HG03103 (cell line): Measurements from ENCODE around the gene SERPING1.

Source experiments
- ATAC-seq: cut with Tn5 transposase; IDR thresholded peaks from one replicate; pipeline ENCODE4 v1.9.1; 2021; ENCODE audit warnings: low read depth; ENCODE audit not compliant: unreplicated experiment

Gene SERPING1

GRCh38 chr11:57596266-57596885 lies 1.1 kb upstream of the SERPING1 start:
- no peak for ATAC-seq

GRCh38 chr11:57597916-57598830 lies 688 bp downstream of the SERPING1 start:
- no peak for ATAC-seq

DNA sequence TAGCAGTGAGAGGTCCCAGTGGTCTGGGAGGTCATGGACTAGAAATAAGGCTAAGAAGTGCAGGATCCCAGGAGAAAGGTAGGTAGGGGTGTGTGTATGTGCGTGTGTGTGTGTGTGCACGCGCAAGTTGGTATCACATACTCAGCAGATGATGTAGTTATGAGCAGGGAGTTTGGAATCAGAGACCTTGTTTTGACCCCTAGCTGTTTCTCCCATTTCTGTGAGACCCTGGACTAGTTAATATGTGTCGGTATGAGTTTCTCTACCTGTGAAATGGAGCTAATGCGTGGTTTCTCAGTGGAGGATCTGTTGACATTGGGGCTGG lies 1.3 kb downstream of the SERPING1 start:
- no peak for ATAC-seq

- ATAC-seq: no peak
Observed at GRCh38 chr11:57599381-57599780, 1.9 kb downstream of the SERPING1 start.

GRCh38 chr11:57601297-57601696 lies 3.8 kb downstream of the SERPING1 start:
- ATAC-seq: no peak

DNA sequence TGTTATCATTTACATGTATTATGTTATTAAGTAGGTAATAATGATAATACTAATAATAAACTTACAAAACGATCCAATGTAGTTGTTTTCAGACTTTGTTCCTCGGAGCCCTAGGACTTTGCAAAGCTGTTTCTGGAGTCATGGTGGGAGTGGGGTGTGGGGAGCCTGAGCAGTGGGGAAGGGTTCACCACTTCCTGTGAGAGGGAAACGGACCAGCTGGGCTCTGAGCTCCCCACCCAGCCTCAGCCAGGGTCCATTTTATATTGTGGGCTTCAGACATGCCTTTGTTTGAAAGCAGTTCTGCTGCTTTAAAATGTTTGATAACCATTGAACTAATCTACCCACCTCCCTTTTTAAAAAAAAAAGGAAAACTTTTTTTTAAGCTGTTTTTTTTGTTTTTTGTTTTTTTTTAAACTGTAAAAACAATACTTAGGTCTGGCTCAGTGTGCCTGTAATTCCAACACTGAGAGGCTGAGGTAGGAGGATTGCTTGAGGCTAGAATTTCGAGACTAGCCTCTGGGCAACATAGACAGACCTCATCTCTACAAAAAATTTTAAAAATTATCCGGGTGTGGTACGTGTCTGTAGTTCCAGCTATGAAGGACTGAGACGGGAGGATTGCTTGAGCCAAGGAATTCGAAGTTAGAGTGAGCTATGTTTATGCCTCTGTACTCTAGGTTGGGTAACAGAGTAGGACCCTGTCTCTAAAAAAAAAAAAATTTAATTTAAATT lies 7.0 kb downstream of the SERPING1 start:
- ATAC-seq: no peak

GRCh38 chr11:57605028-57605420 lies 7.5 kb downstream of the SERPING1 start:
- no peak for ATAC-seq

GRCh38 chr11:57610170-57610569 lies 12.7 kb downstream of the SERPING1 start:
- ATAC-seq: no peak

GRCh38 chr11:57614234-57614772 lies 16.8 kb downstream of the SERPING1 start:
- ATAC-seq: no peak

GRCh38 chr11:57615308-57615707 lies 17.8 kb downstream of the SERPING1 start:
- no peak for ATAC-seq

DNA sequence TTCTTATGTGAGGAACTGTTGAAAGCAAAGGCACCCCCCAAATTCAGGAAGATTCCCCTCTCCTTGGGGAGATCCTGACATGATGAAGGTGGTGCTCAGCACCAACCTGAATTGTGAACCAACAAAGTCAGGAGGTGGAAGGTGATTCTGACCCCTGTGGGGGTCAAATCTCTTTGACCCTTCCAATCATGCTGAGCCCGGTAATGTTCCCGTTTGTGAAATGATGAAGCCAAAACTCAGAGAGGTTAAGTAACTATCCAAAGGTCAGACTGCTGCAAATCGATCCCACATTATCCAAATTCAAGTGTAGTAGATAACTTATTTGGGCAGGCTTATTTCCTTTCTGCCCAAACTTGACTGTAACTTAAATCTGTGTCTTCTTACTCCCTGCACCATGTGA lies 19.1 kb downstream of the SERPING1 start:
- ATAC-seq: no peak

- ATAC-seq: no peak
Observed at GRCh38 chr11:57618438-57618837, 21.0 kb downstream of the SERPING1 start.

GRCh38 chr11:57619331-57619730 lies 21.8 kb downstream of the SERPING1 start:
- ATAC-seq: no peak

DNA sequence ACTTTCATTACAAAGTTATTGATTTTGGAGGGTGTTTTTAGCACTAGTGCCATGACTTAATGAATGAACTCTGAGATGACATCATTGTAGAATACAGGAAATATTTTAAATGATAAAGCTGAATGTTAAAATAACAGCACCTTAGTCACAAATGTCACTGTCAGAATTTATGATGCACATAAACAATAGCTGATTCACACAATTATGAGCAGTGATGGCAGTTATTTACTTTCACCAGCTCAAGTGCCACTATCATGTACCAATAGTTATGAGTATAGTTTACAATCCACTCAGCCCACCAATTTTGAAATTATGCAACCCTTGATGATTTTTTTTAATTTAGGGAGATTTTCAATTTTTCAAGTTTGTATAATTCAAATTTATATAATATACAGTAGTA lies 23.0 kb downstream of the SERPING1 start:
- ATAC-seq: no peak

DNA sequence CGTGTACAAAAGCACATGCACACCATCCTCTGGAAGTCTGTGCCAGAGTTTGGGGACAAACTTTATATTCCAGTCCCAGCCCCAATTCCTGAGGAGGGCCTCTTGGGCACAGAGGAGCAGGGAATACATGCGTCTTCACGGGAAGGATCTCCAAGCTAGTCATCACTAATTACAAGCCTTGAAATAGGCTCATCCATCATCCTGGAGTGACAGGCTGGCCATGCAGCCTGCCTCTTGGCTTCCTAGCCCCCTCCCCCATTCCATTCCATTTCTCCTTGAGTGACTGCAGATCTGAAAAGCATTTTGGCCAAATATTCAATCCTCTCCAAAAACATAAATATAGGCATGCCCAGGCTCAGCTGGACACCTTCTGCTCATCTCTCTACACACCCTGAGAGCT lies 24.8 kb downstream of the SERPING1 start:
- no peak for ATAC-seq

- no peak for ATAC-seq
Observed at GRCh38 chr11:57624864-57625263, 27.4 kb downstream of the SERPING1 start.

DNA sequence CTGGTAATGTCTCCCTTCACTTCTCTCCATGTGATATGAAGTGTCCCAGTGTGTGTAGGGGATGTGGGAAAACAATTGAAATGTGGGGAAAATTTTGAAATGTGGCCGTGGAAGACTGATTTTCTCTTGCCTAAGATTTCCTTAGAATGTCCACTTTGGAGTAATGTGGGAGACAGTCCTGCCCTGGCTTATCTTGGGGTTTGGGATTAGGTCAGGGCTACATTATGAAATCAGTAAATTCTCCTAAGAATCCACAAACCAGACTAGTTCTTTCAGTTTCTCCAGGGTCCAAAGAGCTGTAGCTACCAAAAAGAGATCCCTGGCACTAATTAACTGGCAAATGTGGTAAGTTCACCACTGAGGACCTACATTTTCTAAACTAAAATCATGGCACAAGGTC lies 29.4 kb downstream of the SERPING1 start:
- no peak for ATAC-seq

DNA sequence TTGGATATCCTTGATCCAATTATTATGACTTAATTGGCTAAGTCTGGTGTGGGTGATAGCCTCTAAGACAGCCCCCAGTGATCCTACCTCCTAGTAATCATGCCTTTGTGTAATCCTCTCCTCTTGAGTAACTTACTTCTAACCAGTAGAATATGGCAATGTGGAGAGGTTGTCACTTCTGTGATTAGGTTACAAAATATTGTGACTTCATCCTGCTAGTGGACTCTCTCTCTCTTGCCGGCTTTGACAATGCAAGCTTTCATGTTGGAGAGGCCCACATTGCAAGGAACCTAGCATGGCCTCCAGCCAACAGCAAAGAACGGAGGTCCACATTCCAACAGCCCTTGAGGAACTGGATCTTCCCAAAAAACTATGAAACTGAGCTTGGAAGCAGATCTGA lies 32.7 kb downstream of the SERPING1 start:
- no peak for ATAC-seq

- ATAC-seq: no peak
Observed at GRCh38 chr11:57632116-57632515, 34.6 kb downstream of the SERPING1 start.

- no peak for ATAC-seq
Observed at GRCh38 chr11:57633394-57634070, 36.0 kb downstream of the SERPING1 start.

GRCh38 chr11:57634311-57634710 lies 36.8 kb downstream of the SERPING1 start:
- ATAC-seq: no peak
